Ammon's horn (tissue), 1 donor: ENCODE data around the gene MSMB.
A peak's percentile ranks its signal among the peaks of the same experiment; 100 is the strongest.
"Not testable (repeated sequence)": the region's sequence is repeated elsewhere in the genome, so short reads cannot be mapped to it uniquely, and the experiment has no call there.

Experiments
- DNase-seq: peaks from one replicate; pipeline ENCODE4 v3.0.0-alpha.2; 2016; ENCODE audit warnings: low spot score

The MSMB gene

GRCh38 chr10:46006219-46006618, 39.9 kb downstream of the MSMB start:
- DNase-seq, result no peak

GRCh38 chr10:46005383-46005782, 40.7 kb downstream of the MSMB start:
- no peak for DNase-seq

GRCh38 chr10:46004963-46005362, 41.1 kb downstream of the MSMB start:
- DNase-seq, result no peak

- no peak for DNase-seq
These were observed 43.0 kb downstream of the MSMB start for GRCh38 chr10:46002916-46003693.

GRCh38 chr10:46002189-46002687, 43.8 kb downstream of the MSMB start:
- not testable (repeated sequence) for DNase-seq

- no peak for DNase-seq
These were observed 44.8 kb downstream of the MSMB start for GRCh38 chr10:46001187-46001756.

GRCh38 chr10:46000538-46000937, 45.5 kb downstream of the MSMB start:
- no peak for DNase-seq

GRCh38 chr10:45999955-46000354, 46.1 kb downstream of the MSMB start:
- DNase-seq, result not testable (repeated sequence)

- DNase-seq, result no peak
These were observed 47.9 kb downstream of the MSMB start for GRCh38 chr10:45997994-45998763.

- DNase-seq, result no peak
These were observed 48.5 kb downstream of the MSMB start for GRCh38 chr10:45997557-45997956.

- not testable (repeated sequence) for DNase-seq
These were observed 60.5 kb downstream of the MSMB start for GRCh38 chr10:45985590-45985989.

GRCh38 chr10:45984473-45984872, 61.6 kb downstream of the MSMB start:
- DNase-seq, result not testable (repeated sequence)

- DNase-seq, result peak; percentile 68
These were observed 62.4 kb downstream of the MSMB start for GRCh38 chr10:45983538-45984186.
